ENCODE results near the gene FGR.
A peak's percentile ranks its signal among the peaks of the same experiment; 100 is the strongest.

Gene FGR

DNA sequence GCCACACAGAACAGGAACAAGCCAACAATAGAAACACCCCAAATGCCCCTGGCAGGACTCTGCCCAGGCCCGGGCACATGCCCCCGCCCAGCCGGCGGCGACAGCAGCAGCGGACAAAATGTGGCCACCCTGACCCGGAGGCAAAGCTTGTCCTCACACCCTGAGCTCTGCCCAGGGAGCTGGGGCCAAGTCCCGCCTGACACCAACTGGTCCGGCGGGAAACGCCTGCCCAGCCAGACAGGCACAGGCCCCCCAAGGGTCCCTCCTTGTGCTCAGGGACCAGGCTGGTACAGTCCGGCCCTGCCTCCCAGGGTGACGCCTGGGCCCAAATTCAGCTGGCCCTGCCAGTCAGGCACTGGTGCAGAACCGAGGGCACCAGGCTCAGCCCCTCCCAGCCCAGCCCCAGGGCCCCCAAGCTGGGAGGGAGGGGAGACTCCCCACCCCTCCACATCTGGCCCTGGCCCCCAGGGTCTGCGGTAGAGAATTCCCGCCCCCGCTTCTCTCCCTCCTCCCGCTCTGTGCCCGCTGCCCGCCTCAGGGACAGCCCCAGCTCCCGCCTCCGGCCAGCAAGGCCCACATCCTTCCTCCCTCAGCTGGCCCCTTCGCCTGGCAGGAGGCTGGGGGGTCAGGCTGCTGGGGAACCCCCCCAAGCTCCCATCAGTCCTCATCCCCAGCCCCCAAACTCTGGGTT is 33.1 kb downstream of the FGR start:
- no peak for DNase-seq (ENCODE audit: low read depth in 2 of 2)

DNA sequence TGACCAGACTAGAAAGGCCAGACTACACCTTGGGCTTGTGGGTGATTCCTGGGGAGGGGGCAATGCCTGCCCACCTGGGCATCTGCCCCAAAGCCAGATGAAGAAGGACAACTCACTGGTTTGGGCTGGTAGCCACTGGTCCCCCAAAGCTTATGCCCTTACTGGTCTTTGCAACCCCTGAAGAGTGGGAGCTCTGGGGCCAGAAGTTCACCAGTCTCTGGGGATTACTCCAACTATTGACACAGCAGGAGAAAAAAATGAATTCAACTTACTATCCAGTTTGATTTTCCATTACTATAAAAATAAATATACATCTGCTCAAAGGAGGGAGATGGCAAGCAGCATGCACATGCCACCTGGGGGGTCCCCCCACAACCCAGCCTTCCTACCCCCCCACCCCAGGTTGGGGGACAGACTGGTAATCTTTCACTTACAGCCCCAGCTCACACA is 33.6 kb downstream of the FGR start:
- DNase-seq (ENCODE audit: low read depth in 2 of 2) = no peak

DNA sequence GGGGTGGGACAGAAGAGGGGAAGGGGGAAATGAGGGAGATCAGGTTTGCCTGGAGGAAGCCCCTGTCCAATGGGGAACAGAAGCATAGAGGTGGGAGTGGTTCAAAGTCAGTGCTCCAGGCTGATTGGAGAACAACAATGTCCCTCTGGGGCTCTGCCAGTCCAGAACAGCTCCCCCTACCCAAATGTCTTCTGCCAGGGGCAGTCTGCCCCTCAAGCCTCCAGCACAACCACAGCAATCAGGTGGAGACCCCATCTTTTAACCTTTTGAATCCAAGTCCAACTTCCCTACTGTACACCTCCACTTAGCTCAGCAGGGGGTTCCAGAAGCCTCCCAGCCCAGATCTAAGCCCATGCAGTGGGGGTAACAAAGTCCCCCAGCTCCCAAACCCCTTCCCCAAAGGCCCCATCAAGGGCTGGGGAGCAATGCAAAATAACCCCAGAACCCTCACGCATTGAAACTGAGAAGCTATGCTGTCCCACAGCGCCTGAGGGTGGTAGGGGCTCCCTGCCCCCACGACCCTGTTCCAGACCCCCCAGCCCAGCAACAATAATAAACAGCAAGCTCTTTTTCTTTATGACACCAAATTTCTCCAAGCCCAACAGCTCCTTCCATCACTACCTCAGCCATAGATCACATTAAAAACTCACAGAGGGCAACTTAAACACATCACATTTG is 34.3 kb downstream of the FGR start:
- no peak for DNase-seq (ENCODE audit: low read depth in 2 of 2)

DNA sequence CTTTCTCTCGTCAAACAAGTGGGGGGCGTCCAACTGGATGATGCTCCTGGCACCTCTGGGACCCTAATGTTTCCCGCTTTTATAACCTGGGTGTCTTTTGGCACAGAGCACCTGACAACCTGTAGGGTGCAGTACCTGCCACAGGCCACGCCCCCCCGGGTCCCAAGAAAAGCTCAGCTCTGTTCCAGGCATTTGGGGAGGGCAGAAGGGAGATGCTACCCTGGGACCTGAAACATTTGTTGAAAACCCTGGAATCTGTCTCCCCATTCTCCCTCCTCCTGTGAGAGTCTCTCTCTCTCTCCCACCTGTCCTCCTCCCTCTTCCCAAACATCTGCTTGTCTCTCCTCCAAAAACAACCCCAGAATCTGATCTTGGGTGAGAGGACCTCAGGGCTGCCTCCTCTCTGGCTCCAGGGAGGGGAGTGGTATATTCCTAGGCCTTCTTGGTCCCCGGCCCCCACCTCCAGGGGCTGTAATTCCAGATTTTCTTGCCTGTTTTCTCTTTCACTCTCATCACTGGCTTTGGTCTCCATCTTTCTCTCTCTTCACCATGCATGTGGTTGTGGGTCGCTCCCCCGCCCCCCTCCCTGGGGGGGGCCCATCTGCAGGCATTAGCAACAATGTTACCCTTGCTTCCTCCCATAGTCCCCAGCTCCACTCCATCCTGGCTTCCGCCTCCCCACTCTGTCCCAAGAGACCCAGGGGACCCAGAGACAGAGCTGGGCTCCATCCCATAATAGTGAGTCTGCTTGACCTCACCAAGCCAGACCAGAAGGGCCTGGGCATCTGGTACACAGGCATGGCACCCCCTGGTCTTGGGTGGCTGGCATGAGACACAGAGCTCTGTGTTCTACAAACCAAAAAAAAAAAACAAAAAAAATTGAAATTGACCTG is 35.1 kb downstream of the FGR start:
- no peak for DNase-seq (ENCODE audit: low read depth in 2 of 2)

DNA sequence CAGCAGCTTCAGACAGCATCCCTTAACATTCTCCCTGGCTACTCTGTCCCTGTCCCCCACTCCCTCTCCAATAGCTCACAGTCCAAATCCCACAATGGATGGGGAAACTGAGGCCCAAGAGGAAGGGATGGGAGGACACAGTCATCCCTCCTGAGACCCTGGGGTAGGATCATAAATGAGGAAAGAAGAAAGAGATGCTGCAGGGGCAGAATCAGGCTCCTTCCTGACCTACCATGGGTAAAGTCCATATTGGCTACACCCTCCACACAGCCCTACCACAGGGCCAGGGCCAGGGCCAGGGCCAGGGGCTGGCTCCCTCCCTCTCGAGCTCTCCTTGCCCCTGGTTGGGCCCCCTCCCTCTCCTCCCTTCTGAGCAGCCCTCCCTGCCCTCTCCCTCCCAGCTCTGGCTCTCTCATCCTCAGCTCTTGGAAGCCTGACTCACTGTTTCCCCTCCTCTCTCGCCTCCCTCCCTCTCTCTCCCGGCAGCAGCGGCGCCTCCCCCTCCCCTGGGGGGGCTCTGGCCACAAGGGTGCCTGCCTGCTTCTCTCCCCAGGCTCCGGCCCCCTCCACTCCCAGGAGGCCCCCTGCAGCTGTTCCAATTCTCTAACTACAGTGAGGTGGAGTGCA is 36.0 kb downstream of the FGR start:
- DNase-seq (ENCODE audit: low read depth in 2 of 2) = peak; percentile 30 to 41

DNA sequence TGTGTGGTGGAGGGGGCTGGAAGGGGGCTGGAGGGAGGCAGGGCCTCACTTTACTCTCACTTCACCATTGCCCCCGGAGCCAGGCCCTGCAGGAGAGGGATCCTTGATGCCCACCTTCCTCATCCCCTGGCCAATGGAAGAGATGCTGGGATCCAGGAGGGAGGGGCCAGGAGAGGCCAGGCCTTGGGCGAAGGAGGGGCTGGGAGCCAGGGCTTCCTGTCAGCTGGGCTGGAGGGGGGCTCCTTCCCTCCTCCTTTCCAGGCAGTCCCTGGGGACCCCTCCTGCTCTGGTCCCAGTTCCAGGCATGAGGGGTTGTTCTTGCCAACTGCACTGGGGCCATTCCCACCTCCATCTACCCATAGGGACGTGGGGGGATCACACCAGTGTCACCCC is 36.7 kb downstream of the FGR start:
- DNase-seq (ENCODE audit: low read depth in 2 of 2) = no peak

DNA sequence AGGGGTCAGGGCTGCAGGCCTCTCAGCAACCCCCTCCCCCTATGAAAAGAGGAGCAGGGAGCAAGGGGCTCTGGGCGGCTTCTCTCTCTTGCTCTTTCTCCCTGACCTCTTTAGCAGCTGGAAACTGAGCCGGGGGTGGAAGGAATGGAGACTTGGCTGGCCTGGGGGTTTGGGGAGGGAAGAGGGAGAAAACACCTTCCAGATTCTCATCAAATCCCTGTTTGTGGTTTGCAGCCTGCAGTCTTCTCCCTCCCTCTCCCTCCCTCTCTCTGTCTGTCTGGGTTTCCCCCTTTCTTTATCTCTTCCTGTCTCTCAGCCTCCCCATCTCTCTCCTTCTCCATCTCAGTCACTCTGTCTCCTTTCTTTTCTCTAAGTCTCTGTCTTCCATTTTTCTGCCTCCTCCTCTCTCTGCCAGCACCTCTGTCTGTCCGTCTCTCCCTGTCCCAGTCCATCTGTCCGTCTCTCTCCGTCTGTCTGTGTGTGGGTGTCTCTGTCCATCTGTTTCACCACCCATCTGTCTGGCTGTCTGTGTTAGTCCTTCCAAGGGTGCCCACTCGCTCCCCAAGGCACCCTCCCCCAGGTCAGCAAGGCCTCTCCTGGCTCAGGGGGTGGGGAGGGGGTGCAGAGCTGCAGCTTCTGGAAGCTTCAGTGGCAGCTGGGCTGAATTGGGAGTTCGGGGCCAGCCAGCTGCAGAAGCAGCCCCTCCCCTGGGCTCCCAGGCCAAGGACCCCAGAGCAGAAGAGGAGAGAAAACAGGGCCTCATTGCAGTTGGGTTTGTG is 37.3 kb downstream of the FGR start:
- DNase-seq (ENCODE audit: low read depth in 2 of 2) = no peak

DNA sequence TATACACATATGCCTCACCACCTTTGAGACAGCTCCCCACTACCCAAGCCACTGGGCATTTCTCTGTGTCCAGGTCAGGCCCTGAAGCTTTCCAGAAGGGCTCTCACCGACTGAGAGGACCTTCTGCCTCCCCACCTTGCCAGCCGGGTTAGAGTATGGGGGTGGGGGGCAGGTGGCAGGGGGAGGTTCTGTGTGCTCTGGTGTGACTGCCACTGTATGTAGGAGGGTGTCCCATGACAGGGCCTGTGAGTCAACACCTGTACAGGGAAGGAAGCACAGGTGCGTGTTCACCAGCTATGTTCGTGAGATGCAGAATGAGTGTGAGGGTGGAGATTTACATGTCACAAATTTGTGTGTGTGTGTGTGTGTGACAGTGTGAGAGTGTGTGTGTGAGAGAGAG is 38.0 kb downstream of the FGR start:
- DNase-seq (ENCODE audit: low read depth in 2 of 2) = no peak

DNA sequence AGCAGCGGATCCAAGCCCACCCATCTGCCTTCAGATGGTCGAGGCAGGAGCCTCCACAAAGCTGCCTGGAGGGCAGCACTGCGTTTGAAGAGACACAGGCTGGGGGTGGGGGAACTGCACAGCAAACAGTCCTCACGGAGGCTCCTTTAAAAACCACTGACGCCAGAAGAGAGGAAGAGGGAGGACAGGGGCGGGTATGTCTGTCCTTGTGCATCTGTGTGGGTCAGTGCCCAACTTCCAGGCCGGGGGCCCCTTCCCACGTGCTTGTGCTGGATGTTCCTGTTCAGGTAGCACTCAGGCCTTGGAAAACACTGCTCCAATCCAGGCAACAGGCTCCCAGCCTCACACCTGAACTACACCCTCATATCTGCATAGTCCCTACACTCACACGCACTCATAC is 38.7 kb downstream of the FGR start:
- no peak for DNase-seq (ENCODE audit: low read depth in 2 of 2)

DNA sequence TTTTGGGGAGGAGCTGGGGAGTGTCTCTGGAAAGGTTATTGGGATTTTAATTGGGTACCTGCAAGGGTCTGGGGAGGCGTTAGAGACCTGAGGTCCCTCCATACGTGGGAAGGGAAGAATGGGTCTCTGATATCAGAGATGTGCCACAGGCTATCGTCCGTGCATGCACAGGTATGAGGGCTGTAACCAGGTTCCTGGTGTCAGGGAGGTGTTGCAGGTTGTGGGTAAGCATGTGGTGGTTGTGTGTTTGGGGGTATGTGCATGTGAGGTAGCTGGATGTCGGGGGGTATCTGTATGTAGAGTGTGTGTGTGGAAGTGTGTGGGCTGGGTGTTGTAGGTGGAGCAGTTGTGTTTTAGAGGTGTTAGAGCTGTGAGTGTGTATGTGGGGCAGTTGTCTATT is 39.4 kb downstream of the FGR start:
- DNase-seq (ENCODE audit: low read depth in 2 of 2) = no peak

DNA sequence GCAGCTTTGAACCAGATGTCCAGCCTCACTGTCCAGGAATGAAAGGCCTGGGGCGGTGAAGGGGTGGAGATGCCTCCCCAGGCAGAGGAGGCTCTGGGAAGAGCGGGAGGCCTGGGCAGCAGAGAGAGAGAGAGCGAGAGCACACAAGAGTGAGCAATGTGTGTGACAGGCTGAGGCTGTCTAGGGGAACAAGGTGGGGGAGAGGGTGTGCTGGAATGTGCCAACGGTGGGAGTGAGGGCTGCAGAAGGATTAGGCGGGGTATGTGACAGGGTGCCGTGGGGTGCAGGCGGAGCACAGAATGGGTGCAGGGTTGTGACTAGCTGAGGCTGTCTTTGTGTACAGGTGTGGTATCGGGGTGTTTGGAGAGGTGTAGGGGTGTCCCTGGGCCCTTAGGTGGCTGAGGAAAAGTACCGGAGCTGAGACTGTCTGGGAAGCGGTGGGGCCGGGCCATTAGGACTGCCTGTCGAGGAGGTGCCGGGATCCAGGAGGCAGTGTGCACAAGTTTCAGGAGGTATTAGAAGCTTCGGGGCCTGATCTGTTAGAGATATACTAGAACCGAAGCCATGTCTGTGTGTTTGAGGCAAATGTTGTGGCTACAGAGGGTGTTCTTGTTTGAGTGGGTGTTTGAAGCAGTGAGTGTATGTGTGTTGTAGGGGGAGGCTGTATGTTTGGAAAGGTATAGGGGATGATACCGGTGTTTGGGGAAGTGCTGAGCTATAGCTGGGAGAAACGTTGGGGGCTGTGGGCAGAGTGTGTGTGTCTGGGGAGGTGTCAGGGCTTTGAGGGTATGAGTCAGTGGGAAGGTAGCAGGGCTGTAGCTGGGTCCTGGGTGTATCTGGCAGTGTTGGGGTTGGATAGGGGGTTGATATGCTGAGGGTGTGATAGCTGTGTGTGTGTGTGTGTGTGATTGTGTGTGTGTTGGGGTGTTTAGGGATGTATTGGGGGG is 40.1 kb downstream of the FGR start:
- DNase-seq (ENCODE audit: low read depth in 2 of 2) = no peak

DNA sequence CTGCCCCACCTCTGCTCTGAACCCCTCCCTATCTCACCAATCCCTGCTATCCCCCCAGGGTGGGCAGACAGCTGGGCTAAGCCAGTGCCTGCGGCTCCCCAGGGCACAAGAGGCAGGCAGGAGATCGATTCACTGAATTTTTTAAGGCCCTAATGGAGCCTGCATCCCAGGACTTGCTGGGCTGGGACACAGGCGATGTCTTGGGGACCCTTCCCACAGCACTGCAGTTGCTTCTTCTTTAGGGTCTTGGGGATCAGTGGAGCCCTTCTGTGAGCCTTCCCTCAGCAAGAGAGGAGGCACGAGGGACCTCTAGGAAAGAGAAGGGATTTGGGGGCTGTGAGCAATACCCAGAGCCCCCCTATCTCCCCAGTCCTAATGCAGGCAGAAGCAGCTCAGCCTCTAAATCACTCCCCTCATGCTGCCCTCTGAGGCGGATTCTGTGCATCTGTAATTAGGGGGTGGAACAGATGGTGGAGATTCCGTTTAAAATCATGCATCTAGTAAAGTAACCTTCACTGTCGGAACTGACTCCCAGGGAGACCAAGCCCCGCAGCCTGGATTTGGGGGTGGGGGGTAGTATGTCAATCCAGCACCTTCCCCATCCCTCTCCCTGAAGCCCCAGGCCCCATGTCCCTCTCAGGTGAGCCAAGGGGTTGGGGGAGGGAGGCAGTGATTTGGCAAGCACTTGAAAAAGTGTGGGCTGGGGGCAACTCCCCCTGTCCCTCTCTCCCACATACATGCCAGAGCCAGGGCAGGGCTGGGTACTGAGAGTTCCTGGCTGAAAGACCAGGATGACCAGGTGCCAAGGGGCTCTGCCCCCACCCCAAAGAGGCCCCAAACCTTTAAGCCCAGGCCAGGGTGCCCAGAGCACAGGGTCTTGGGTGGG is 41.1 kb downstream of the FGR start:
- no peak for DNase-seq (ENCODE audit: low read depth in 2 of 2)

DNA sequence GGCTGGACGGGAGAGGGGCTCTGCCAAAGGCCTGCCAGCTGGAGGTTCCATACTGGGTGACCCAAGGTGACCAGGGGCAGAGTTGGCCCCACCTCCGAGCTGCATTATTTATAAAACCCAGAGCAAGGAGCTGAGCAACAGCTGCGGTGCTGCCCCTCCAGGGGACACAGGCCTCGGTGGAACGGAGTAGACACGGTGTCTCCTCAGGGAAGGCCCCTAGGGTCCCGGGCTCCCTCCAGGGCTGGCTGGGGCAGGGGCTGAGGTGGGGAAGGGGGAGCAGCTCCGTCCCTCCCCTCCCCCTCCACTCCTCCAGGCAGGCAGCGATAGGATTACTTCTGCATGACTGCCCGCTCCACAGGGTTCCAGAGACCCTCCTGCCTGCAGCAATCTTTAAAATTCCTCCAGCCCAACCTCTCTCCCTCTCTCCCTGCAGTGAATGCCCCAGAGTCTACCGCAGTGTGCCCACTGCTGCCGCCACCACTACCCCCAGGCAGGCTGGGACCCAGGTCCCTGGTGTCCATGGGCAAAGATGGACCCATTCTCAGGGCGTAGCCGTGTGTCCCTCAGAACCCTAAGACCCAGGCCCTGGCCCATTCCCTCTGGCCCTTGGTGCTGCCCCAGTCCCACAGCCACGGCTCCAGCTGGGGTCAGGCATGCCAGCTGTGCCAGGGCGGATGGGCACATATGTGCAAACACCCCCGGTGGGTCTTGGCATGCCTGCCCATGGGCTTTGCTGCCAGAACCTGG is 41.9 kb downstream of the FGR start:
- DNase-seq (ENCODE audit: low read depth in 2 of 2) = no peak

DNA sequence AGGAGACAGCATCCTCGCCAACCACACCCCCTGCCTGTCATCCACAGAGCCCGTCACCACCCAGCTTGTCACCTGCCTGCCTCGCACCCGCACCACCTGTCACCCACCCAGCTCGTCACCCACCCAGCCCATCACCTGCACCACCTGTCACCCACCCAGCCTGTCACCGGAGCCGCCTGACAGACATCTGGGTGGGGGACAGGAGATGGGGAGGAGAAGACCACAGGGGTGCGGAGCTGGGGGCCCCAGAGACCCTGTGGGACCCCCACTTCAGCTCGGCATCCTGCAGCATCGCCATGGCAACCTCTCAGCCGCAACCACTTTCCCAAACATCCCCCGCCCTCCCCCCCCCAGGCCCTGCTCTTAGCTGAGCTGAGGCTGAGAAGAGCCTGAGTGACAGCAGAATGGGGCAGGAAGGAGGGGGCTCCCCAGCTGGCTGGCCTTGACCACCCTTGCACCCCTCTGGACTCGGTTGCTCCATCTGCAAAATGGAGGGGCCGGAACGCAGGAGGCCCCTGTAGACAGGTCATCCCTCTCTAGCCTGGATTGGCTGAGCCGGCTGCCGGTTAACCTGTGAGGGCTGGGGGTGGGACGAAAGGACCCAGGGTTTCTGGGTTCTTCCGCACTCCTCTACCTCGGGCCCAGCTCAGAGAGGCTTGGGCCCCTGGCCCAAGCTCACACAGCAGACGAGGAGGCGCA is 42.6 kb downstream of the FGR start:
- no peak for DNase-seq (ENCODE audit: low read depth in 2 of 2)

DNA sequence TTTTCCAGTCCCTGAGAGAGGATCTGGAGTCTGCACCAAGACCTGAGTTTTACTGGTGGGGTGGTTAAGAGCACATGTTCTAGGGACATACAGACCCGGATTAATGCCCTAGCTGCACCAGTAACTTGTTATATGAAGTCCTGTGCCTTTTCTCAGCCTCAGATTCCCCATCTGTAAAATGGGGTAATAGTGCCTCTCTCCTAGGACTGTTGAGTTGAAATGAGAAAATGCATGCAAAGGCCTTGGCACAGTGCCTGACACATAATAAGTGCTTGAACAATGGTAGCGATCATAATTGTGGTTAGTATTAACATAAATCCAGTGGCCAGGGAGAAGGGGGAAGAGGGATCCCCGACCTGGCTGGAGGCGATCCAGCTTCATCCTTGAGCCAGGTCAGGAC is 43.4 kb downstream of the FGR start:
- no peak for DNase-seq (ENCODE audit: low read depth in 2 of 2)

DNA sequence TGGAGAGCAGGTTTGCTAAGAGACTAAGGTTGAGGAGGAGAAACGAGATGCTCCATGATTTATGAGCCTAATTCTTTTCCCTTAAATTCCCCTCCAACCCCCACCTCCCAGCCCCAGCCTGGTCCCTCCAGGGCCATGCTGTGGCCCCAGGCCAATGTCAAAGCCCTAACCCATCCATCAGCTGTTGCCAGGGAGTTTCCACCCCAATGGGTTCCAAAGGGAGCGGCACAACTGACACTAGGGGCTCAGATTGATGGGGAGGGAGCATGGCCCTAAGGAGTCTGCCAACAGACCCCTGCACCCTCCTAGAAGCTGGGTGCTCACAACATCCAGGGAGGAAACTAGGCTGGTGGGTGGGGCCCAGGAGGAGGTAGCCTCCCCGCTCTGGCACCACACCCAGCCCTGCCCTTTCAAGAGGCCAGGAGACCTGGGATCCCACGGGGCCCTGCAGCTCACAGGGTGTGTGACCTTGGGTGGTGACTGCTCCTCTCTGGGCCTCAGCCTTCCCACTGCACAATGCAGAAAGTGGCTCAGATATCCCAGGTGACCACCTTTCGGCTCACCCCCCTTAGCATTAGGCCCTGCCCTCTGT is 44.0 kb downstream of the FGR start:
- no peak for DNase-seq (ENCODE audit: low read depth in 2 of 2)

DNA sequence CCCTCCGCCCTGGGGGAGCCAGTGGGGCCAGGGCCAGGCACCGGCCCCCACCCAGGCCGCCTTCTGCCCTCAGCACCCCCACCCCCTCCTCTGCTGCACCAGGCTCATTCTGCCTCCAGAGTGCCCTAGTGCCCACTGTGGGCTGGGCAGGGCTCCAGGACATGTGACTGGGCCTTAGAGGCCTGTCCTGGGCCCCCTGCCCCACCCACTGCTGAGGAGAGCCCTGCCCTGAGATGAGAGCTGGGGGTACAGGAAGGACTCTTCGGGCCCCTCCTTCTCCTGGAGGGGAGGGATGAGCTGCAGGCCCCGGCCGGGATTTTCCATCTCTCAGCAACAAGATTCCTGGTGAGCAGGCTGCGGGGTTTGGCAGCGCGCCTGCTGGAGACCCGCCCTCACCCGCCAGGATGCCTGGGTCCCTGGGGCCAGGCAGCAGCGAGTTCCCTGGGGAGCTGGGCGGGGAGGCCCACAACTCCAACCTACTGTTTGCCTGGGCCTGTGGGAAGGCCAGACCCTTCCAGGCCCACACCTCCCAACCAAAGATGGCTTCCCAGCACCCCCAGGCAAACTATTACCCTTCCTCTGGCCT is 45.1 kb downstream of the FGR start:
- no peak for DNase-seq (ENCODE audit: low read depth in 2 of 2)
